Caco-2 (cell line): Measurements from ENCODE around the gene GAS2L1. TPM values are rescaled to one million over a fixed set of nuclear protein-coding genes. Genes with fewer than 3 reads are reported as not detected.

ENCODE experiments used
- BruUV-seq: library from RNA; stranded (reverse); fragments of 400-500 nt; replicated peaks from 2 replicates; lab custom pipeline; 2021; lab: Mats Ljungman, UMichigan
- CTCF ChIA-PET: fragments of 300-600 bp; sonication (Branson Sonifier 250); formaldehyde crosslinking; loops from one replicate; lab custom pipeline; 2022; ENCODE audit warnings: antibody characterized with exemption; lab: Charles Lee
- POLR2A ChIA-PET: fragments of 300-600 bp; sonication (Branson Sonifier 250); formaldehyde crosslinking; loops from one replicate; lab custom pipeline; 2022; ENCODE audit warnings: antibody characterized with exemption; lab: Charles Lee
- DNase-seq, 2 experiments: peaks; one replicate each; pipeline versions ENCODE4 v3.0.0 to v3.0.0-alpha.2; 2020 to 2022
- H3K27me3 ChIP-seq: replicated peaks from 2 replicates; pipeline ENCODE4 v1.6.0; 2011; ENCODE audit warnings: low read length; ENCODE audit not compliant: control insufficient read depth, insufficient read depth
- H3K36me3 ChIP-seq: 2 replicates; pipeline ENCODE4 v1.5.1; 2011; ENCODE audit warnings: low read length; ENCODE audit not compliant: control insufficient read depth, insufficient read depth
- H3K4me1 ChIP-seq: fragments of 250-450 bp; sonication (Bioruptor Pico); 2 replicates; pipeline ENCODE4 v1.5.1; 2020; ENCODE audit warnings: mild to moderate bottlenecking
- H3K4me3 ChIP-seq: 2 replicates; pipeline ENCODE4 v1.5.1; 2011; ENCODE audit warnings: low read depth, mild to moderate bottlenecking, control low read depth, low read length
- H3K9me3 ChIP-seq: fragments of 250-450 bp; sonication (Bioruptor Pico); 2 replicates; pipeline ENCODE4 v1.5.1; 2020; ENCODE audit warnings: mild to moderate bottlenecking, moderate library complexity
- H3K27ac Mint-ChIP-seq: one replicate; pipeline ENCODE4 v1.8.0; 2022; ENCODE audit warnings: mixed read lengths; ENCODE audit not compliant: unreplicated experiment
- H3K27me3 Mint-ChIP-seq: one replicate; pipeline ENCODE4 v1.8.0; 2022; ENCODE audit warnings: mixed read lengths; ENCODE audit not compliant: insufficient read depth, unreplicated experiment
- H3K36me3 Mint-ChIP-seq: one replicate; pipeline ENCODE4 v1.8.0; 2022; ENCODE audit warnings: mild to moderate bottlenecking, mixed read lengths; ENCODE audit not compliant: insufficient read depth, unreplicated experiment
- H3K4me1 Mint-ChIP-seq: one replicate; pipeline ENCODE4 v1.8.0; 2022; ENCODE audit warnings: low read depth, mixed read lengths; ENCODE audit not compliant: unreplicated experiment
- H3K4me3 Mint-ChIP-seq: one replicate; pipeline ENCODE4 v1.8.0; 2022; ENCODE audit warnings: mild to moderate bottlenecking, moderate library complexity, mixed read lengths; ENCODE audit not compliant: unreplicated experiment
- H3K9me3 Mint-ChIP-seq: one replicate; pipeline ENCODE4 v1.8.0; 2022; ENCODE audit warnings: mixed read lengths; ENCODE audit not compliant: unreplicated experiment
- intact Hi-C: fragments of 100-400 bp; cut with micrococcal nuclease; formaldehyde crosslinking; loops from one replicate; pipeline ENCODE4 v1.10.0; 2022; ENCODE audit not compliant: unreplicated experiment
- total RNA-seq: library from RNA; stranded (reverse); gene quantifications from 2 replicates; pipeline ENCODE4 v1.2.3, GENCODE V29; 2022
- TF ChIP-seq, protein P1 (sequence below), 2 experiments: fragments of 200-600 bp in 1 of 2; IDR thresholded peaks; 1 replicate in 1 of 2; 2 replicates in 1 of 2; pipeline versions ENCODE4 v1.5.1 to v1.8.0; 2011 to 2022; ENCODE audit warnings: antibody characterized with exemption in 1 of 2, control low read depth in 1 of 2, inconsistent platforms in 1 of 2, low read depth in 1 of 2, low read length in 1 of 2, mild to moderate bottlenecking in 1 of 2, moderate library complexity in 1 of 2; ENCODE audit not compliant: insufficient read depth in 1 of 2, severe bottlenecking in 1 of 2, unreplicated experiment in 1 of 2

GAS2L1 gene
- total RNA-seq, 1 experiment from 2014 or later: 20.4 TPM

DNA sequence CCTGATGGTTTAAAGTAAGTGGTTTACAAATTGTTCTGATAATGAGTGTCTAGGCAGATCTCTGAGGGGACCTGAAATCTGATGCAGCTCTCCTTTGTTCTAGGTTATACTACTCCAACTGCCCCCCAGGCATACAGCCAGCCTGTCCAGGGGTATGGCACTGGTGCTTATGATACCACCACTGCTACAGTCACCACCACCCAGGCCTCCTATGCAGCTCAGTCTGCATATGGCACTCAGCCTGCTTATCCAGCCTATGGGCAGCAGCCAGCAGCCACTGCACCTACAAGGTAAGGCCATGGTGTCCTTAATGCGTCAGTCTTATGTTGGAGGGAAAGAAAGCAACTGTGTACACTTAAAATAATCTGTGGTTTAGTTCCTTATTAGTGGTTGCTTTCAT, 28.5 kb upstream of the GAS2L1 start:
- ChIA-PET POLR2A (interaction anchor here (0.7 kb wide), 1 partner anchor 280 kb away, joined by 6 read pairs; no protein-coding TSS in a partner anchor), CTCF (no interaction called here)
- BruUV-seq: no TSS peak
- Histone ChIP-seq H3K27me3 (no peaks in the 10 kb centered on the region), H3K36me3 (peaks cover 10% of the 10 kb centered on the region), H3K9me3 (no peaks in the 10 kb centered on the region), H3K4me3 (no peak overlapping the region), H3K4me1 (peaks cover 30% of the 10 kb centered on the region)
- Mint-ChIP-seq H3K27ac (no peak overlapping the region), H3K9me3 (no peaks in the 10 kb centered on the region), H3K4me1 (peaks cover 21% of the 10 kb centered on the region), H3K27me3 (no peaks in the 10 kb centered on the region), H3K36me3 (peaks cover 100% of the 10 kb centered on the region), H3K4me3 (no peak overlapping the region)
- intact Hi-C loops: no loop called here
- TF ChIP-seq, protein P1, sequence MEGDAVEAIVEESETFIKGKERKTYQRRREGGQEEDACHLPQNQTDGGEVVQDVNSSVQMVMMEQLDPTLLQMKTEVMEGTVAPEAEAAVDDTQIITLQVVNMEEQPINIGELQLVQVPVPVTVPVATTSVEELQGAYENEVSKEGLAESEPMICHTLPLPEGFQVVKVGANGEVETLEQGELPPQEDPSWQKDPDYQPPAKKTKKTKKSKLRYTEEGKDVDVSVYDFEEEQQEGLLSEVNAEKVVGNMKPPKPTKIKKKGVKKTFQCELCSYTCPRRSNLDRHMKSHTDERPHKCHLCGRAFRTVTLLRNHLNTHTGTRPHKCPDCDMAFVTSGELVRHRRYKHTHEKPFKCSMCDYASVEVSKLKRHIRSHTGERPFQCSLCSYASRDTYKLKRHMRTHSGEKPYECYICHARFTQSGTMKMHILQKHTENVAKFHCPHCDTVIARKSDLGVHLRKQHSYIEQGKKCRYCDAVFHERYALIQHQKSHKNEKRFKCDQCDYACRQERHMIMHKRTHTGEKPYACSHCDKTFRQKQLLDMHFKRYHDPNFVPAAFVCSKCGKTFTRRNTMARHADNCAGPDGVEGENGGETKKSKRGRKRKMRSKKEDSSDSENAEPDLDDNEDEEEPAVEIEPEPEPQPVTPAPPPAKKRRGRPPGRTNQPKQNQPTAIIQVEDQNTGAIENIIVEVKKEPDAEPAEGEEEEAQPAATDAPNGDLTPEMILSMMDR (IDR thresholded peaks at IDR 0.05; ENCODE audit: insufficient read depth in 1 of 2, low read depth in 1 of 2, low read length in 1 of 2, severe bottlenecking in 1 of 2, unreplicated experiment in 1 of 2): no peak
- no peak for DNase-seq

DNA sequence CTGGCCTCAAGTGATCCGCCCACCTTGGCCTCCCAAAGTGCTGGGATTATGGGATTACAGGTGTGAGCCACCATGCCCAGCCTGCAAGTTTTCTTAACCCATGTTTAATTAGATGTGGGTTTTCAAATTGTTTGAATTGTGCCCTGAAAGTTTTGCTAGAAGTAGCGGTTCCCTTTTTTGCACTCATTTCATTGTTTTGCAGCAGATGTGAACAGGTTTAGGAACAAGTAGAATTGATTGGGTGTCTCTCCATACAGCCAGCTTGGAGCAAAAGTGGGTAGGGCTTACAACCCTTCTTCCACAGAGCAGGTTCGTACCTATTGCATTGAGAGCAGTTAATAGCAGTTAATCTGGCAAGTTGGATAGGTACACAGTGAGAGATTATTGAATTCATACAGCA, 22.3 kb upstream of the GAS2L1 start:
- intact Hi-C loops: no loop called here
- Mint-ChIP-seq H3K4me3 (no peak overlapping the region), H3K4me1 (no peaks in the 10 kb centered on the region), H3K27ac (no peak overlapping the region), H3K36me3 (peaks cover 100% of the 10 kb centered on the region), H3K9me3 (no peaks in the 10 kb centered on the region), H3K27me3 (no peaks in the 10 kb centered on the region)
- Histone ChIP-seq H3K4me3 (no peak overlapping the region), H3K27me3 (no peaks in the 10 kb centered on the region), H3K36me3 (peaks cover 8% of the 10 kb centered on the region), H3K4me1 (no peaks in the 10 kb centered on the region), H3K9me3 (no peaks in the 10 kb centered on the region)
- POLR2A ChIA-PET: no interaction called here
- CTCF ChIA-PET: no interaction called here
- BruUV-seq: no TSS peak
- TF ChIP-seq, protein P1 (IDR thresholded peaks at IDR 0.05; ENCODE audit: insufficient read depth in 1 of 2, low read depth in 1 of 2, low read length in 1 of 2, severe bottlenecking in 1 of 2, unreplicated experiment in 1 of 2): no peak
- no peak for DNase-seq

GRCh38 chr22:29288837-29289236, 17.6 kb upstream of the GAS2L1 start:
- no peaks in the 10 kb centered on the region for H3K9me3 ChIP-seq
- H3K4me3 ChIP-seq: no peak overlapping the region
- no peaks in the 10 kb centered on the region for H3K27me3 ChIP-seq
- ChIA-PET POLR2A (no interaction called here), CTCF (no interaction called here)
- intact Hi-C loops: no loop called here
- H3K36me3 ChIP-seq: peaks cover 7% of the 10 kb centered on the region
- no peaks in the 10 kb centered on the region for H3K4me1 ChIP-seq
- TF ChIP-seq, protein P1 (IDR thresholded peaks at IDR 0.05; ENCODE audit: insufficient read depth in 1 of 2, low read depth in 1 of 2, low read length in 1 of 2, severe bottlenecking in 1 of 2, unreplicated experiment in 1 of 2): no peak
- no peaks in the 10 kb centered on the region for H3K4me1 Mint-ChIP-seq
- H3K4me3 Mint-ChIP-seq: no peak overlapping the region
- peaks cover 97% of the 10 kb centered on the region for H3K36me3 Mint-ChIP-seq
- no peaks in the 10 kb centered on the region for H3K9me3 Mint-ChIP-seq
- no peaks in the 10 kb centered on the region for H3K27me3 Mint-ChIP-seq
- no peak overlapping the region for H3K27ac Mint-ChIP-seq
- BruUV-seq: TSS peak; percentile 7
- DNase-seq: no peak
